Upper lobe of left lung (tissue), 4 donors: Measurements from ENCODE around the gene GLCE.

Experiments
- CTCF ChIP-seq, 6 experiments: fragments of 450-650 bp in 4 of 6; fragments of 200-600 bp in 2 of 6; sonication (generic) in 2 of 6; IDR thresholded peaks; one replicate each; pipeline ENCODE4 v1.5.1; 2016 to 2019; ENCODE audit warnings: antibody characterized with exemption in 6 of 6
- EP300 ChIP-seq, 4 donors: sonication (generic); formaldehyde crosslinking; IDR thresholded peaks; one replicate each; pipeline ENCODE4 v1.5.1; 2017; ENCODE audit warnings: antibody characterized with exemption in 4 of 4, control low read depth in 2 of 4
- POLR2A ChIP-seq, 4 donors: fragments of 450-650 bp; IDR thresholded peaks; one replicate each; pipeline ENCODE4 v1.5.1; 2016 to 2017; ENCODE audit warnings: antibody characterized with exemption in 4 of 4, mild to moderate bottlenecking in 2 of 4
- POLR2AphosphoS5 ChIP-seq, 2 donors: sonication (generic); formaldehyde crosslinking; IDR thresholded peaks; one replicate each; pipeline ENCODE4 v1.5.1; 2017; ENCODE audit warnings: antibody characterized with exemption in 2 of 2

- TF ChIP-seq POLR2A (IDR thresholded peaks at IDR 0.05) = no peak
- TF ChIP-seq CTCF (IDR thresholded peaks at IDR 0.05) = no peak
- TF ChIP-seq EP300 (IDR thresholded peaks at IDR 0.05) = no peak
- no peak for TF ChIP-seq POLR2AphosphoS5 (IDR thresholded peaks at IDR 0.05)
Measured at GRCh38 chr15:69194025-69194827, 33.8 kb downstream of the GLCE start.
